T-helper 9 cell (primary cell): ENCODE results near the gene FIG4.
"Not testable (repeated sequence)": the region's sequence is repeated elsewhere in the genome, so short reads cannot be mapped to it uniquely, and the experiment has no call there.

Experiments
- DNase-seq: peaks from one replicate; pipeline ENCODE4 v3.0.0-alpha.2; 2020

Gene FIG4

GRCh38 chr6:109855476-109856040 is 164.5 kb downstream of the FIG4 start:
- not testable (repeated sequence) for DNase-seq

GRCh38 chr6:109861946-109862345 is 170.8 kb downstream of the FIG4 start:
- DNase-seq: no peak

- no peak for DNase-seq
Observed at GRCh38 chr6:109864050-109864449, 173.0 kb downstream of the FIG4 start.

GRCh38 chr6:109865968-109866367 is 174.9 kb downstream of the FIG4 start:
- DNase-seq: no peak

- DNase-seq: no peak
Observed at GRCh38 chr6:109867009-109867969, 176.2 kb downstream of the FIG4 start.

GRCh38 chr6:109867970-109868358 is 176.9 kb downstream of the FIG4 start:
- no peak for DNase-seq

DNA sequence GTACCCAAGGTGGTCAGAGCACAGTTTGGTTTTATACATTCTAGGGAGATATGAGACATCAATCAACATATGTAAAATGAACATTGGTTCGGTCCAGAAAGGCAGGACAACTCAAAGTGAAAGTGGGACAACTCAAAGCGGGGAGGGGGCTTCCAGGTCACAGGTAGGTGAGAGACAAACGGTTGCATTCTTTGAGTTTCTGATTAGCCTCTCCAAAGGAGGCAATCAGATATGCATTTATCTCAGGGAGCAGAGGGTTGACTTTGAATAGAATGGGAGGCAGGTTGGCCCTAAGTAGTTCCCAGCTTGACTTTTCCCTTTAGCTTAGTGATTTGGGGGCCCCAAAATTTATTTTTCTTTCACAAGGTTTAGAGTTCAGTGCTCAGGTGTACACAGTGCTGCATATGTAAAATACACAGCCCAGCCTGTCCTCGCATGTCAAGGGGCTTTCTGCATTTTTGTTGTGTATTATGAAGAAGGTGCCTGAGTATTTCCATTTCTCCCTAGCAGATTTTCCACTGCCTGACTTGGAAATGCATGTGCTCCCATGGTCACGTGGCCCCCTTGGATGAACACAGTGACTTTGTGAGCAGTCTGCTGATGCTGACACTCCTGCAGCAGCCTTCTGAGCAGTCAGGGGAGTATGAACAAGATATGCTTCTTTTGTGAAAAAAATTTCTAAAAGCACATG is 178.4 kb downstream of the FIG4 start:
- not testable (repeated sequence) for DNase-seq

DNA sequence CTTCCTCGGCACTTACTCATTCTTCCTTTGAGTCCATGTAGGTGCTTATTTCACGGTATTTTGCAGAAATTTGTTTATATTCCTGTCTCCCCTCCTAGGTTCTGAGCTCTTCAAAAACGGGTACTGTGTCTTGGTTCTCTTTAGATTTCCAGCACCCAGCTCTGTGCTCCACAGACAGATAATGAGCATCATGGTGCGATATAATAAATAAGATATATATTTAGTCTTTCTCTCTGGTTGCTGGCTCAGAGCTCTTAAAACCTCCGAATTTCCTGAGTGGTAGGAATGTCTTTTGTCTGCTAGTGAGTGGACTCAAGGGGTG is 179.0 kb downstream of the FIG4 start:
- no peak for DNase-seq

GRCh38 chr6:109872549-109872948 is 181.5 kb downstream of the FIG4 start:
- DNase-seq: no peak

DNA sequence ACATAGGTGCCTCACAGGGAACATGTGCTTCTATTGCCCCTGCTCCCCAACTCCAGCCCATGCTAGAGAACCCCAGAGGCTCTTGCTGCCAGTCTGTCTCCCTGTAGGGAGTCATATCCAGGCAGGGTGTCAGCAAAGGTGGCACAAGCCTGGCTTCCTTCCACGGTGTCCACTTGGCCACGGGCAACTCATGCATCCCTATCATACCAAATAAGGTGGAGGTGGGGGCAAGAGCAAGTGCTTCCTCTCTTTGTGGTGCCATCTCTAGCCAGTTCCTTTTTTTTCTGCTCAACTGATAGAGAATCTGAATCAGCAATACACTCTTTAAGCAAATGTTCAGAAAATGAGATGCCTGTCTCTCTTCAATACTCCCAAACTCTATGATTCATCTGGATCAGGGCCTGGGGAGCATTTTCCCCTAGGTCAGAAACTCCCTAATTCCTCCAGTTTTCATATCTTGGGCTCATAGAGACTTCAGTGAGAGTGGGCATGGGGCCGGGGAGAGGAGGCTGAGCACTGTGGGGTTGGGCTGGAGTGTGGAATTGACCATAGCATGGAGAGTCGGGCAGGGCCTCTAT is 182.0 kb downstream of the FIG4 start:
- no peak for DNase-seq

DNA sequence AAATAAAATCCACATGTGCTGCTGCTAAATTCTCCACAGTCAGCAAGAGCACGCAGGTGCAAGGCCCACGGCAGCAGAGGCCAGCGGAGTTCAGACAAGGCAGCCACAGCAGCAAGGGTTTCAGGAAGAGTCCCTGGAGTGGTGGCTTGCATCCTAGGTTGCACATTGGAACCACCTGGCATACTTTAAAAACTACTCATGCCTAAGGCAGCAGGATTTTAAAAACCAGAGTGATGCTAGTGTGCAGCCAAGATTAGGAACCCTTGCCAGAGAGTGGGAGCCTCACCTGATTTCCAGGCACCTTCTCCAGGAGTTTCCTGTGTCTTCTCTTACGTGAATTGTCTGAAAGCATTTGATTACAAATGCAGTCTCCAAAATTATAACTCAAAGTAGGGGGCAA is 183.0 kb downstream of the FIG4 start:
- DNase-seq: no peak

DNA sequence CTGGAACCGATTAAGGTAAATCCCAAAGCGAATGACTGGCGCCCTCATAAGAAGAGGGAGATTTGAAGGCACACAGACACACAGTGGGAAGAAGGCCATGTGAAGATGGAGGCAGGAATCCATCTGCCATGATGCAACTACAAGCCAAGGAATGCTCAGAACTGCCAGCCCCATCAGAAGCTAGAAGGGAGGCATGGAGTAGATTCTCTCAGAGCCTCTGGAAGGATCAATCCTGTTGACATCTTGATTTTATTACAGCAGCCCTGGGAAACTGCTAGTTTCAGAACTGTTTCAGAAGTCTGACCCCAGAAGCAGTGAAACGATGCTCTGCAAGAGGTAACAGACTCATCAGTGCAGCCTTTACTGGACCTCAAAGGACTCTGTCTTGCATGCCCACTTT is 183.5 kb downstream of the FIG4 start:
- DNase-seq: no peak
